ENCODE results near the gene ZFYVE27. TPM values are rescaled to one million over a fixed set of nuclear protein-coding genes. Genes with fewer than 3 reads are reported as not detected.
"Not testable (repeated sequence)": the region's sequence is repeated elsewhere in the genome, so short reads cannot be mapped to it uniquely, and the experiment has no call there.

ZFYVE27 gene, protein sequence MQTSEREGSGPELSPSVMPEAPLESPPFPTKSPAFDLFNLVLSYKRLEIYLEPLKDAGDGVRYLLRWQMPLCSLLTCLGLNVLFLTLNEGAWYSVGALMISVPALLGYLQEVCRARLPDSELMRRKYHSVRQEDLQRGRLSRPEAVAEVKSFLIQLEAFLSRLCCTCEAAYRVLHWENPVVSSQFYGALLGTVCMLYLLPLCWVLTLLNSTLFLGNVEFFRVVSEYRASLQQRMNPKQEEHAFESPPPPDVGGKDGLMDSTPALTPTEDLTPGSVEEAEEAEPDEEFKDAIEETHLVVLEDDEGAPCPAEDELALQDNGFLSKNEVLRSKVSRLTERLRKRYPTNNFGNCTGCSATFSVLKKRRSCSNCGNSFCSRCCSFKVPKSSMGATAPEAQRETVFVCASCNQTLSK
- total RNA-seq, result 100 to 1,000 TPM in 1 of 4 donors, 10 to 100 TPM in 3; 61.1 to 121 (median 89.3) TPM

- Histone ChIP-seq H3K9me3 (no peaks in the 10 kb centered on the region), H3K27ac (peak within 1 kb of the TSS; percentile 93 to 98 (median 95)), H3K4me1 (peaks cover 0 to 12% (median 9%) of the 10 kb centered on the region in 4 donors), H3K36me3 (peaks cover 0 to 18% (median 0%) of the 10 kb centered on the region in 3 donors), H3K4me3 (peak within 1 kb of the TSS; percentile 79 to 97 (median 94)), H3K27me3 (no peaks in the 10 kb centered on the region)
- peak; percentile 93 to 98 (median 97) for DNase-seq
- TF ChIP-seq POLR2A (IDR thresholded peaks at IDR 0.05), result peak; percentile 92 to 95
- no peak for TF ChIP-seq CTCF (IDR thresholded peaks at IDR 0.05)
Measured at GRCh38 chr10:97736902-97737769, at the start of gene ZFYVE27. Gene ZFYVE27, plus strand, starts transcription at chr10:97737128. Its CDS starts 1,350 bp downstream, at chr10:97738478.

DNA sequence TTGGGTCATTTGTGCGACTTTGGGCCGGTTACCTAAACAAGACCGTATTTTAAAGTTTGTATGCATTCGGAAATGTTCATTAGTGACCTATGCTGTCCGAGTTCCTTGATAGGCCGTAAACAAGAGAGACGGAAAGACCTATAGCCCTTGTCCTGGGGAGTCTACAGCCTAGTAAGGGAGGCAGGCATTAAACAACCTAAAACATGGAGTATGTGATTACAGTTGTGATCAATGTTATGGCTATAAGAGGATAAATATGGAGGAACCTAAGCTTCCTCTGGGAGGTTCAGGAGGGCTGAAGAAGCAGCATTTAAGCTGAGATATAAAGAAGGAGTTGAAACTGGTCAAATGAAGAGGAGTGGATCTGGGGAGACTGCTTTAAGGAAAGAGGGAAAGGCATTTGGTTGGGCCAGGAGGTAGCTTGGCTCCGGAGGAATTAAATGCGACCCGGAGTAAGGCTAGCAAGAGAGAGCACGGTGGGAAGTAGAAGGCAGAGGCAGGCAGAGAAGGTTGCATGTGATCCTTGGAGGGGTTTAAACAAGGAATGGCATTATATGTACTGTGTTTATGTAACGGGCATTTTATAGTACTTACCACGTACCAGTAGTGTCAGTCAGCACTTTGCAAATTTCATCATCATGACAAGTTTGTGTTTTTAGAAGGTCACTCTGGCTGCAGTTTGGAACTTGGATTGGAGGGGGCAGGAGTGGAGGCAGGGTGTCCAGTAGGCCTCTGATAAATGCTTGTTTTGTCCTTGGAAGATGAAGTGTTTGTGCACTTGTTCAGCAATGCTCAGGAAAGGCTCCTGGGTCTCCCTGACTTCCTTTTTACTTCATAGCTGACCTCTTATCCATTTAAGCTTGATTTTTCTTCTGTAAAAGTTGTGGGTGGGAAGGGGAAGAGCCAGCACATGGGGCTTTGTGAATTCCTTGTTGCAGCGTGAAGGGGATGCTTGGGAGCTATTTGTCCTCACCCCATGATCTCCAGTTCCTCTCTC, 48.8 kb upstream of the ZFYVE27 start:
- H3K4me3 ChIP-seq, result peak overlapping the region; percentile 55 to 92 (median 80)

GRCh38 chr10:97689559-97690020, 47.3 kb upstream of the ZFYVE27 start:
- no peak for DNase-seq
- Histone ChIP-seq H3K27ac (no peak overlapping the region), H3K9me3 (no peaks in the 10 kb centered on the region), H3K27me3 (no peaks in the 10 kb centered on the region), H3K36me3 (no peaks in the 10 kb centered on the region), H3K4me1 (peaks cover 0 to 33% (median 5%) of the 10 kb centered on the region in 4 donors), H3K4me3 (no peak overlapping the region)
- TF ChIP-seq CTCF (IDR thresholded peaks at IDR 0.05) (no peak), POLR2A (IDR thresholded peaks at IDR 0.05) (no peak)

More for the DNA sequence above, 48.8 kb upstream of the ZFYVE27 start:
- Histone ChIP-seq H3K36me3 (no peaks in the 10 kb centered on the region), H3K27ac (peak overlapping the region; percentile 83 to 97 (median 88)), H3K27me3 (no peaks in the 10 kb centered on the region), H3K9me3 (no peaks in the 10 kb centered on the region), H3K4me1 (peaks cover 0 to 44% (median 5%) of the 10 kb centered on the region in 4 donors)
- TF ChIP-seq POLR2A (IDR thresholded peaks at IDR 0.05) (no peak), CTCF (IDR thresholded peaks at IDR 0.05) (no peak)
- DNase-seq, result no peak

DNA sequence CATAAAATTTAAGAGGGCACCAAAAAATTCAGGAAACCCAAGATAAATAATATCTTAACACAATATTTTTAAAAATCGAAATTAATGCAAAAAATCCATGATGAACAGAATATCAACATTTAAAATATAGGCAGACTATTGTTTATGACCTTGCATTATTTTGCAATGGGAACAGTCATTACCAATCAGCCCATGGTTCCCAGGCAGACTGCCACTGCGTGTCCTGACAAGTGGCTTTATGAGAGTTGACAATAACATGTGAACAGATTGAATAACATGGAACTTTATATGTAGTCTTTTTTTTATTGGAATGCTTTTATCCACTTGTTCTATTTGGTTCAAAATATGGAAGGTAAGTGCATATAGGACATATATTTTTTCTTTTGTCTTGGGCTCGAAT, 46.8 kb upstream of the ZFYVE27 start:
- Histone ChIP-seq H3K27me3 (no peaks in the 10 kb centered on the region), H3K27ac (no peak overlapping the region), H3K4me3 (no peak overlapping the region), H3K4me1 (peaks cover 0 to 29% (median 5%) of the 10 kb centered on the region in 4 donors), H3K36me3 (no peaks in the 10 kb centered on the region), H3K9me3 (no peaks in the 10 kb centered on the region)
- TF ChIP-seq POLR2A (IDR thresholded peaks at IDR 0.05), result no peak
- TF ChIP-seq CTCF (IDR thresholded peaks at IDR 0.05), result no peak
- no peak for DNase-seq

DNA sequence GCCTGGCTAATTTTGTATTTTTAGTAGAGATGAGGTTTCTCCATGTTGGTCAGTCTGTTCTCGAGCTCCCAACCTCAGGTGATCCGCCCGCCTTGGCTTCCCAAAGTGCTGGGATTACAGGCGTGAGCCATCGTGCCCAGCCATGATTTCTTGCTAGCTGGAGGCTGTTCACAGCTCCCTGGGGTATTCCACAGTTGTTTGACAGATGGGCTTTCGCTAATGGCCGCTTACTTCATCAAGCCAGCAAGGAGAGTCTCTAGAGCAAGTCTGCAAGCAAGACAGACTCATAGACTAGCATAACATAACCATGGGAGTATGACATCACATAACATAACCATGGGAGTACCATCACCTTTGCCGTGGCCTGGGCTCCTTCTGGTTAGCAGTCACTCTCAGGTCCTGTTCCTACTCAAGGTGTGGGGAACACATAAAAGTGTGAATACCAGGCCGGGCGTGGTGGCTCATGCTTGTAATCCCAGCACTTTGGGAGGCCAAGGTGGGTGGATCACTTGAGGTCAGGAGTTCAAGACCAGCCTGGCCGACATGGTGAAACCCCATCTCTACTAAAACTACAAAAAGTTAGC, 38.8 kb upstream of the ZFYVE27 start:
- H3K27me3 ChIP-seq, H3K27ac ChIP-seq, H3K36me3 ChIP-seq, H3K4me3 ChIP-seq, H3K9me3 ChIP-seq, H3K4me1 ChIP-seq, DNase-seq: not testable (repeated sequence)

All from Peyer's patch (tissue), 4 donors.